ENCODE results near the gene FBRSL1.

GRCh38 chr12:132512197-132513069 is 22.5 kb downstream of the FBRSL1 start:
- TF ChIP-seq, protein P1, sequence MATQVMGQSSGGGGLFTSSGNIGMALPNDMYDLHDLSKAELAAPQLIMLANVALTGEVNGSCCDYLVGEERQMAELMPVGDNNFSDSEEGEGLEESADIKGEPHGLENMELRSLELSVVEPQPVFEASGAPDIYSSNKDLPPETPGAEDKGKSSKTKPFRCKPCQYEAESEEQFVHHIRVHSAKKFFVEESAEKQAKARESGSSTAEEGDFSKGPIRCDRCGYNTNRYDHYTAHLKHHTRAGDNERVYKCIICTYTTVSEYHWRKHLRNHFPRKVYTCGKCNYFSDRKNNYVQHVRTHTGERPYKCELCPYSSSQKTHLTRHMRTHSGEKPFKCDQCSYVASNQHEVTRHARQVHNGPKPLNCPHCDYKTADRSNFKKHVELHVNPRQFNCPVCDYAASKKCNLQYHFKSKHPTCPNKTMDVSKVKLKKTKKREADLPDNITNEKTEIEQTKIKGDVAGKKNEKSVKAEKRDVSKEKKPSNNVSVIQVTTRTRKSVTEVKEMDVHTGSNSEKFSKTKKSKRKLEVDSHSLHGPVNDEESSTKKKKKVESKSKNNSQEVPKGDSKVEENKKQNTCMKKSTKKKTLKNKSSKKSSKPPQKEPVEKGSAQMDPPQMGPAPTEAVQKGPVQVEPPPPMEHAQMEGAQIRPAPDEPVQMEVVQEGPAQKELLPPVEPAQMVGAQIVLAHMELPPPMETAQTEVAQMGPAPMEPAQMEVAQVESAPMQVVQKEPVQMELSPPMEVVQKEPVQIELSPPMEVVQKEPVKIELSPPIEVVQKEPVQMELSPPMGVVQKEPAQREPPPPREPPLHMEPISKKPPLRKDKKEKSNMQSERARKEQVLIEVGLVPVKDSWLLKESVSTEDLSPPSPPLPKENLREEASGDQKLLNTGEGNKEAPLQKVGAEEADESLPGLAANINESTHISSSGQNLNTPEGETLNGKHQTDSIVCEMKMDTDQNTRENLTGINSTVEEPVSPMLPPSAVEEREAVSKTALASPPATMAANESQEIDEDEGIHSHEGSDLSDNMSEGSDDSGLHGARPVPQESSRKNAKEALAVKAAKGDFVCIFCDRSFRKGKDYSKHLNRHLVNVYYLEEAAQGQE (IDR thresholded peaks at IDR 0.05; ENCODE audit: insufficient read depth in 1 of 2, low read depth in 2 of 2, low read length in 2 of 2) = no peak
- TF ChIP-seq TAF1 (IDR thresholded peaks at IDR 0.05; ENCODE audit: borderline replicate concordance, insufficient read depth, low read length) (no peak), POLR2AphosphoS5 (IDR thresholded peaks at IDR 0.05; ENCODE audit: low read depth, low read length) (no peak), SIN3A (IDR thresholded peaks at IDR 0.05; ENCODE audit: borderline replicate concordance, insufficient read depth, low read length) (no peak), FOXP2 (optimal IDR thresholded peaks at IDR 0.05; ENCODE audit: borderline replicate concordance, extremely low read depth, extremely low read length, insufficient read depth) (no peak)

Data from PFSK-1 (cell line).